GM12875 (cell line): ENCODE measurements around the gene LRRK1.

Experiments
- H3K4me3 ChIP-seq: one replicate; pipeline ENCODE4 v1.5.1; 2011; ENCODE audit warnings: low read depth, low read length, control low read depth
- TF ChIP-seq, protein P1 (sequence below): IDR thresholded peaks from 2 replicates; pipeline ENCODE4 v1.5.1; 2011; ENCODE audit warnings: low read depth, mild to moderate bottlenecking, control low read depth, inconsistent platforms, low read length, moderate library complexity, borderline replicate concordance; ENCODE audit not compliant: insufficient read depth

LRRK1 gene

GRCh38 chr15:101100593-101101442, 181.7 kb downstream of the LRRK1 start:
- no peak overlapping the region for H3K4me3 ChIP-seq
- TF ChIP-seq, protein P1, sequence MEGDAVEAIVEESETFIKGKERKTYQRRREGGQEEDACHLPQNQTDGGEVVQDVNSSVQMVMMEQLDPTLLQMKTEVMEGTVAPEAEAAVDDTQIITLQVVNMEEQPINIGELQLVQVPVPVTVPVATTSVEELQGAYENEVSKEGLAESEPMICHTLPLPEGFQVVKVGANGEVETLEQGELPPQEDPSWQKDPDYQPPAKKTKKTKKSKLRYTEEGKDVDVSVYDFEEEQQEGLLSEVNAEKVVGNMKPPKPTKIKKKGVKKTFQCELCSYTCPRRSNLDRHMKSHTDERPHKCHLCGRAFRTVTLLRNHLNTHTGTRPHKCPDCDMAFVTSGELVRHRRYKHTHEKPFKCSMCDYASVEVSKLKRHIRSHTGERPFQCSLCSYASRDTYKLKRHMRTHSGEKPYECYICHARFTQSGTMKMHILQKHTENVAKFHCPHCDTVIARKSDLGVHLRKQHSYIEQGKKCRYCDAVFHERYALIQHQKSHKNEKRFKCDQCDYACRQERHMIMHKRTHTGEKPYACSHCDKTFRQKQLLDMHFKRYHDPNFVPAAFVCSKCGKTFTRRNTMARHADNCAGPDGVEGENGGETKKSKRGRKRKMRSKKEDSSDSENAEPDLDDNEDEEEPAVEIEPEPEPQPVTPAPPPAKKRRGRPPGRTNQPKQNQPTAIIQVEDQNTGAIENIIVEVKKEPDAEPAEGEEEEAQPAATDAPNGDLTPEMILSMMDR: no peak

- TF ChIP-seq, protein P1: no peak
- H3K4me3 ChIP-seq: no peak overlapping the region
These were observed 182.5 kb downstream of the LRRK1 start for GRCh38 chr15:101101676-101102075.

GRCh38 chr15:101102746-101103145, 183.6 kb downstream of the LRRK1 start:
- TF ChIP-seq, protein P1: no peak
- no peak overlapping the region for H3K4me3 ChIP-seq

DNA sequence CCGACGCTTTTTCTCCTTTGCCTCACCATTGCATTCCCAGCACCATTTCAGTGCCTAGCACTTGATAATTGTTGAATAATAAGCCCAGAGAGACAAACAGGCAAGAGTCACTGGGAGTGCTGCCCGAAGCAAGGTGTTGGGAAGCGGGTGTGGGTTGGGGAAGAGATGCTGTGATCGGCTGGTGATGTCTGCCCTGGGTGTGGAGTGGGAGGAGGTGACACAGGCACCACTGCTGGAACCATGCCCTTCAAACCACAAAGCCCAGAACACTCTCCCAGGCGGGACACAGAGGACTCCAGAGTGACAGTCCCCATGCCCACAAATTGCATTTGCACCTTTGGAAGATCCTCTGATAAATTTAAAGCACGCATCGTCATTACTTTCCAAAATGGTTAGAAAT, 184.4 kb downstream of the LRRK1 start:
- no peak overlapping the region for H3K4me3 ChIP-seq
- TF ChIP-seq, protein P1: no peak

GRCh38 chr15:101104141-101104540, 185.0 kb downstream of the LRRK1 start:
- TF ChIP-seq, protein P1: no peak
- no peak overlapping the region for H3K4me3 ChIP-seq

DNA sequence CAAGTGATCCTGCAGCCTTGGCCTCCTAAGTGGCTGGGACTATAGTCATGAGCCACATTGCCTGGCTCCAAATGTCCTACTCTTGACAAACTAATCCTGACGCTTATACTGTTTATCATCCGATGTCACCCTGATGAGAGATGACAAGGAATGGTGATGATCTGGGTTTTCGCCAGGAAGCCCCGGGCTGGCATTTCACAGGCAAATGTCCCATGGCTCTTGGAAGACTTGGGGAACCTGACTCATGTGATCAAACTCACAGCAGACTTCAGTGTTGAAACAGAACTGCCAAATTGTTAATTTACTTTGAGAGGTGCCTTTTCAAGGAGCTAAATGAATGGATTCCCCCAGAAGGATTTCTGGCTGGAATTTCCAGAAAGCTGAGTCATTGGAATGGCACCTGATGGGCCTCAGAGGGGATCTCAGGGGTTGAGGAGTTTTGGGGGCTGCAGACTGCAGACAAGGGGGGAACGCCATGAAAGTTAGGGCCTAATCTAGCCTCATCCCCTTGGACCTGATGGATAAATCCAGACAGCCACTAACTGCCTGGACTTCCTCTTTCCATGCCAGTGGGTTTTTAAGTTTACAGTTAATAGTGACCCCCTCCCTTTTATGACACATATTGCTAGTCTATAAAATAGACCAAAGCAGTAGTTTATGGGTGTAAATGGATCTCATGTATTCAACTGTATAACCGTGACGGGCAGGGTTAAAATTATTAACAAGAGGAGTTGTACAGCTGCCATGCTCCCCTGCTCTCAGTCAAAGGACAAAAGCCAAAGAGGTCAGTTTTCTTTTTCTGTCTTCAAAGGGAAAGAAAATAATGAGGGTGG, 186.1 kb downstream of the LRRK1 start:
- TF ChIP-seq, protein P1: no peak
- no peak overlapping the region for H3K4me3 ChIP-seq
